Calu3 (cell line): ENCODE results near the gene CXCL17. TPM values are rescaled to one million over a fixed set of nuclear protein-coding genes. Genes with fewer than 3 reads are reported as not detected.

Experiments used
- BruUV-seq: library from RNA; stranded (reverse); fragments of 400-500 nt; replicated peaks from 2 replicates; lab custom pipeline; 2021; lab: Mats Ljungman, UMichigan
- CTCF ChIA-PET: fragments of 300-600 bp; sonication (Branson Sonifier 250); formaldehyde crosslinking; loops from one replicate; lab custom pipeline; 2022; ENCODE audit warnings: antibody characterized with exemption; lab: Charles Lee
- DNase-seq: peaks from one replicate; pipeline ENCODE4 v3.0.0; 2022
- H3K27ac Mint-ChIP-seq: one replicate; pipeline ENCODE4 v1.8.0; 2022; ENCODE audit warnings: mixed read lengths; ENCODE audit not compliant: unreplicated experiment
- H3K27me3 Mint-ChIP-seq: one replicate; pipeline ENCODE4 v1.8.0; 2022; ENCODE audit warnings: mixed read lengths; ENCODE audit not compliant: unreplicated experiment
- H3K36me3 Mint-ChIP-seq: one replicate; pipeline ENCODE4 v1.8.0; 2022; ENCODE audit warnings: mild to moderate bottlenecking, moderate library complexity, mixed read lengths; ENCODE audit not compliant: insufficient read depth, unreplicated experiment
- H3K4me1 Mint-ChIP-seq: one replicate; pipeline ENCODE4 v1.8.0; 2022; ENCODE audit warnings: mild to moderate bottlenecking, low read depth, mixed read lengths; ENCODE audit not compliant: unreplicated experiment
- H3K4me3 Mint-ChIP-seq: one replicate; pipeline ENCODE4 v1.8.0; 2022; ENCODE audit warnings: mild to moderate bottlenecking, low read depth, moderate library complexity, mixed read lengths; ENCODE audit not compliant: unreplicated experiment
- H3K9me3 Mint-ChIP-seq: one replicate; pipeline ENCODE4 v1.8.0; 2022; ENCODE audit warnings: low read depth, mixed read lengths; ENCODE audit not compliant: unreplicated experiment
- intact Hi-C: fragments of 100-400 bp; cut with micrococcal nuclease; formaldehyde crosslinking; loops from one replicate; pipeline ENCODE4 v1.10.0; 2022; ENCODE audit not compliant: unreplicated experiment
- total RNA-seq: library from RNA; stranded (reverse); gene quantifications from 2 replicates; pipeline ENCODE4 v1.2.3, GENCODE V29; 2022
- TF ChIP-seq, protein P1 (sequence below): fragments of 200-600 bp; IDR thresholded peaks from one replicate; pipeline ENCODE4 v1.8.0; 2022; ENCODE audit warnings: antibody characterized with exemption; ENCODE audit not compliant: unreplicated experiment

The CXCL17 gene
- total RNA-seq, 1 experiment from 2014 or later: 4.0 TPM

DNA sequence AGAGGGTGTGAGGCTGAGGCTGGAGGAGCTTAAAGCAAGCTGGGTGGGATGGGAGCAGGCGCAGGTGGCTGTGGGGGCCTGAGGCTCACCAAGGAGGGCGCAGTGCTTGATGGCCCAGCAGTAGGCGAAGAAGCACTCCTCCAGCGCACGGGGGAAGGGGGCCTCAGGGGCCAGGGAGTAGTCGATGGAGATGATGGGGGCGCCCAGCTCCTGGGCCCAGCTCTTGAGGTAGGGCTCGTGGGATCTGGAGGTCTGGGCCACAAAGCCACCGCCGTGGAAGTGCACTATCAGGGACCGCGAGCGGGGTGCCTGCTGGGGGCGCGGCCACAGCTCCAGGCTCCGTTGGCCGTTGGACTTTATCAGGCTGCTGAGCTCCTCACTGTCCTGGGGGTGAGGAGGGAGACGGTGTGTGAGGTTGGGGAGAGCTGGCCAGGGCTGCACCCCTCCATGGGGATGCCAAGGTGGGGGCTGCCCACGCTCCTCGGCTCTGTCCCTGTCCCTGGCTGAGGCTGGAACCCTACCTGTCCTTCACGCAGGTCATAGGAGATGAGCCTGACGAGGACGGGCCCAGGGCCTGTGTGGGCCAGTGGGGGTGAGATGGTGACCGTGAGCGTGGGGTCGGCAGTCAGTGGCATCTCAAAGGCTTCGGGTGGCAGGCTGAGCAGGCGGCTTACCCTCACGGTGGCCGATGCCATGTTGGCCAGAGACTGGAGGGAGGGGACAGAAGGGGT is 35.5 kb downstream of the CXCL17 start:
- peaks cover 31% of the 10 kb centered on the region for H3K36me3 Mint-ChIP-seq
- CTCF ChIA-PET: no interaction called here
- no peak for DNase-seq
- TF ChIP-seq, protein P1, sequence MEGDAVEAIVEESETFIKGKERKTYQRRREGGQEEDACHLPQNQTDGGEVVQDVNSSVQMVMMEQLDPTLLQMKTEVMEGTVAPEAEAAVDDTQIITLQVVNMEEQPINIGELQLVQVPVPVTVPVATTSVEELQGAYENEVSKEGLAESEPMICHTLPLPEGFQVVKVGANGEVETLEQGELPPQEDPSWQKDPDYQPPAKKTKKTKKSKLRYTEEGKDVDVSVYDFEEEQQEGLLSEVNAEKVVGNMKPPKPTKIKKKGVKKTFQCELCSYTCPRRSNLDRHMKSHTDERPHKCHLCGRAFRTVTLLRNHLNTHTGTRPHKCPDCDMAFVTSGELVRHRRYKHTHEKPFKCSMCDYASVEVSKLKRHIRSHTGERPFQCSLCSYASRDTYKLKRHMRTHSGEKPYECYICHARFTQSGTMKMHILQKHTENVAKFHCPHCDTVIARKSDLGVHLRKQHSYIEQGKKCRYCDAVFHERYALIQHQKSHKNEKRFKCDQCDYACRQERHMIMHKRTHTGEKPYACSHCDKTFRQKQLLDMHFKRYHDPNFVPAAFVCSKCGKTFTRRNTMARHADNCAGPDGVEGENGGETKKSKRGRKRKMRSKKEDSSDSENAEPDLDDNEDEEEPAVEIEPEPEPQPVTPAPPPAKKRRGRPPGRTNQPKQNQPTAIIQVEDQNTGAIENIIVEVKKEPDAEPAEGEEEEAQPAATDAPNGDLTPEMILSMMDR: no peak
- H3K27ac Mint-ChIP-seq: no peak overlapping the region
- intact Hi-C loops: no loop called here
- BruUV-seq: no TSS peak
- peaks cover 39% of the 10 kb centered on the region for H3K4me1 Mint-ChIP-seq
- H3K9me3 Mint-ChIP-seq: no peaks in the 10 kb centered on the region
- no peaks in the 10 kb centered on the region for H3K27me3 Mint-ChIP-seq
- H3K4me3 Mint-ChIP-seq: no peak overlapping the region

DNA sequence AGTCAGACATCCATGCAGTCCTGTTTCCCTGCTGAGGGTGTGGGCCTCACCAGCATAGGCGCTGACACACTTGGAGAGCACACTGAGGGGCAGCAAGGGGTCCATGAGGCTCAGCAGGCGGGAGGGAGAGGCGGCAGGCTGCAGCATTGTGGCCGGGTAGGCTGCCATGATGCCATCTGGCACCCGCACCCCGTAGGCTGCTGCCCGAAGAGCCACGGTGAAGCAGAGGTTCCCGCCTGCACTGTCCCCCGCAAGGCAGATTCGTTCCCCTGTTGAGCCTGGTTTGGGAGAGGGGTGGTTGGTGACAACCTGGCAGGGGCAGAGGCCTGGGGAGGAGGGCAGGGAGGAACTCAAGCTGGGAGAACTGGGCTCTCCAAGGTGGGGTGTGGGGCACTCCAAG is 36.6 kb downstream of the CXCL17 start:
- no TSS peak for BruUV-seq
- Mint-ChIP-seq H3K36me3 (peaks cover 40% of the 10 kb centered on the region), H3K9me3 (no peaks in the 10 kb centered on the region), H3K27me3 (no peaks in the 10 kb centered on the region), H3K4me1 (peaks cover 28% of the 10 kb centered on the region), H3K27ac (no peak overlapping the region), H3K4me3 (no peak overlapping the region)
- no peak for DNase-seq
- TF ChIP-seq, protein P1: no peak
- intact Hi-C loops: no loop called here
- CTCF ChIA-PET: interaction anchor here (0.6 kb wide), 1 partner anchor 22 kb away, joined by 8 read pairs; no protein-coding TSS in a partner anchor

DNA sequence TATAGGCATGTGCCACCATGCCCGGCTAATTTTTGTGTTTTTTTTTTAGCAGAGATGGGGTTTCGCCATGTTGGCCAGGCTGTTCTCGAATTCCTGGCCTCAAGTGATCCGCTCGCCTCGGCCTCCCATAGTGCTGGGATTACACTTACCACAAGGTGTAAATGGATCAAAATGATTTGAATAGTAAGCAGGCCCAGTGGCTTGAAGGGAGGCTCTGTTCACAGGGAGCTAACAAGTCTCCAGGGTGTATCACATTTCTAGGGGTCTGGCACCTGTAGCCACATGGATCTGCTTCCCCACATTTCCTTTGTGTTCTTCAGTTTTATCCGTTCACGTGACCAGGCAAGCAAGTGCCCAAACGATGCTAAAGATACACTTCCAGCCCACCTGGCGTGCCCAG is 39.2 kb downstream of the CXCL17 start:
- Mint-ChIP-seq H3K4me1 (peaks cover 14% of the 10 kb centered on the region), H3K36me3 (peaks cover 38% of the 10 kb centered on the region), H3K27ac (no peak overlapping the region), H3K27me3 (no peaks in the 10 kb centered on the region), H3K4me3 (no peak overlapping the region), H3K9me3 (no peaks in the 10 kb centered on the region)
- DNase-seq: no peak
- intact Hi-C loops: no loop called here
- CTCF ChIA-PET: no interaction called here
- TF ChIP-seq, protein P1: no peak
- no TSS peak for BruUV-seq

DNA sequence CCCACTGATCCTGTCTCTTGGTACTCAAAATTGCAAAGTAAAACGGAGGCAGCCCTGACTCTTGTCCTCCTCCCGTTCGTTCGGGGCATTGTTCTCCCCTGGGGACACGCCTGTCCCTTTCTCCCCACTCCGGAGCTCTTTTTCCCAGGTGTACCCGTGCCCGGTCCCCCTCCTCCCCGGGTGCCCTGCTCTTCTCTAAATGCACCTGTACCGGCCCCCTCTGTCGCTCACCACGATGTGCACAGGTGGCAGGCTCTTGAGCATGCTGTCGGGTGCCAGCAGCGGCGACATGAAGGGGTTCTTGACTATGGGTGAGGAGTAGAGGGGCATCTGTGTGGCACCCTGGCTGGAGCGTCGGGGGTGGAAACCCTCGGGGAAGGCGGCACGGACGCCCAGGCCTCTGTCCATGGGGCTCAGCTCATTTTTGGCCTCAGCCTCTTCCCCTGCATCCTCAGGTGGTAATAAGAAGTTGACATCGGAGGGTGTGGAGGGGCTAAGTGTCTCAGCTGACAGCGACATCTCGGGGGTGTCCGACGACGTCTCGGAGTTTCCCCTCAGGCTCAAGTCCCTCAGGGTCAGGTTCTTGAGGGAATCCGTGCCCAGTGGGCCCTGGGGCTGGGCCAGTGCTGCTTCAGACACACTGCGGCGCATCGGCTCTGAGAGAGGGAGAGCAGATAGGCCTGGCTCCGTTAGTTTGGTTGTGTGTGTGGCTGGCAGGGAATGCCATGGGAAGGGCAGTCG is 40.2 kb downstream of the CXCL17 start:
- BruUV-seq: no TSS peak
- Mint-ChIP-seq H3K4me3 (peak overlapping the region; percentile 81), H3K9me3 (no peaks in the 10 kb centered on the region), H3K27ac (peak overlapping the region; percentile 53), H3K4me1 (peaks cover 13% of the 10 kb centered on the region), H3K27me3 (no peaks in the 10 kb centered on the region), H3K36me3 (peaks cover 43% of the 10 kb centered on the region)
- intact Hi-C loops: no loop called here
- CTCF ChIA-PET: no interaction called here
- no peak for DNase-seq
- TF ChIP-seq, protein P1: no peak
